GM18519 (cell line): ENCODE data around the gene BUB3.

ENCODE experiments used
- ATAC-seq: cut with Tn5 transposase; IDR thresholded peaks from one replicate; pipeline ENCODE4 v1.9.1; 2021; ENCODE audit warnings: mild to moderate bottlenecking, moderate library complexity; ENCODE audit not compliant: unreplicated experiment, low FRiP score

Gene BUB3

GRCh38 chr10:123191886-123192285 is 37.7 kb downstream of the BUB3 start:
- no peak for ATAC-seq

GRCh38 chr10:123194056-123194455 is 39.9 kb downstream of the BUB3 start:
- no peak for ATAC-seq

- no peak for ATAC-seq
Observed at GRCh38 chr10:123200531-123200930, 46.3 kb downstream of the BUB3 start.

GRCh38 chr10:123202506-123202905 is 48.3 kb downstream of the BUB3 start:
- no peak for ATAC-seq

- ATAC-seq: no peak
Observed at GRCh38 chr10:123203393-123204126, 49.4 kb downstream of the BUB3 start.

GRCh38 chr10:123204127-123204461 is 49.9 kb downstream of the BUB3 start:
- ATAC-seq: no peak

GRCh38 chr10:123205041-123205440 is 50.8 kb downstream of the BUB3 start:
- ATAC-seq: no peak

GRCh38 chr10:123212063-123212462 is 57.9 kb downstream of the BUB3 start:
- ATAC-seq: no peak

GRCh38 chr10:123212640-123213039 is 58.4 kb downstream of the BUB3 start:
- ATAC-seq: no peak

GRCh38 chr10:123213192-123213591 is 59.0 kb downstream of the BUB3 start:
- ATAC-seq: no peak
